ENCODE measurements around the gene PEX3.

DNA sequence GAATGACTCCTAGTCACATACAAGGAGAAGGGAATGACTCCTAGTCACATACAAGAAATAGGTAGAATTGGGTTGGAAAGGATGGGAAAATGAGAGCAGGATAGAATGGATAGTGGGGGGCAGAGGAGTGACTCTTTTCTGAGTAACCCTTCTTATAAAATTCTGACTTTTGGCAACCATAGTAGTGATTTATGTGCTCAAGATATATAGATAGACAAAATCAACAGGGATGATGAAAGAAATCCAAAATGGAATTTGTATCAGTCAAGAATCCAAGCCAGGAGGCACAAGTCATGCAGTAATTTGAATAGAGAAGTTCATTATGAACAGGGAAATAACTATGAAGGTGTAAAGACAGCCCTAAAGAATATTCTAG lies 41.8 kb upstream of the PEX3 start:
- TF ChIP-seq CTCF (IDR thresholded peaks at IDR 0.05) (no peak), EZH2 (IDR thresholded peaks at IDR 0.05; ENCODE audit: borderline replicate concordance, insufficient read depth, low read depth, low read length, poor library complexity, severe bottlenecking) (no peak)
